Thoracic aorta (tissue), 2 donors: ENCODE measurements around the gene ADCY7. TPM values are rescaled to one million over a fixed set of nuclear protein-coding genes. Genes with fewer than 3 reads are reported as not detected.

ENCODE experiments used
- ATAC-seq: fragments of 150-250 bp; one replicate; pipeline ENCODE4 v1.8.0; 2017; ENCODE audit warnings: low read depth; ENCODE audit not compliant: insufficient number of reproducible peaks, low FRiP score
- DNase-seq: peaks from one replicate; pipeline ENCODE4 v3.0.0-alpha.2; 2020; ENCODE audit warnings: low spot score
- H3K27ac ChIP-seq, 2 donors: fragments of 200-600 bp; sonication (generic); 1 replicate in 1 of 2; 2 replicates in 1 of 2; pipeline ENCODE4 v1.5.1; 2016; ENCODE audit warnings: mild to moderate bottlenecking in 2 of 2, moderate library complexity in 2 of 2
- H3K27me3 ChIP-seq: fragments of 200-600 bp; sonication (generic); replicated peaks from 2 replicates; pipeline ENCODE4 v1.6.0; 2016; ENCODE audit warnings: mild to moderate bottlenecking; ENCODE audit not compliant: insufficient read depth
- H3K36me3 ChIP-seq: fragments of 200-600 bp; sonication (generic); one replicate; pipeline ENCODE4 v1.5.1; 2016
- H3K4me1 ChIP-seq, 2 donors: fragments of 200-600 bp; sonication (generic); 1 replicate in 1 of 2; 2 replicates in 1 of 2; pipeline versions ENCODE4 v1.5.1 to v1.6.0; 2016; ENCODE audit warnings: low read depth in 2 of 2, mild to moderate bottlenecking in 1 of 2; ENCODE audit not compliant: control insufficient read depth in 1 of 2
- H3K4me3 ChIP-seq: fragments of 200-600 bp; sonication (generic); 2 replicates; pipeline ENCODE4 v1.5.1; 2016; ENCODE audit warnings: mild to moderate bottlenecking
- H3K9me3 ChIP-seq: fragments of 200-600 bp; sonication (generic); 2 replicates; pipeline ENCODE4 v1.5.1; 2016
- total RNA-seq, 2 donors: library from RNA; depleted of rRNA; stranded (reverse); fragments of >200 nt; gene quantifications; one replicate each; pipeline versions ENCODE4 v1.1.0 to v1.2.3, GENCODE V29; 2016
- TF ChIP-seq, protein P1 (sequence below): fragments of 200-600 bp; sonication (generic); IDR thresholded peaks from one replicate; pipeline ENCODE4 v1.5.1; 2019; ENCODE audit warnings: antibody characterized with exemption

ADCY7 gene
- total RNA-seq, 2 donors from 2014 or later: 35.9 to 39.8 TPM

DNA sequence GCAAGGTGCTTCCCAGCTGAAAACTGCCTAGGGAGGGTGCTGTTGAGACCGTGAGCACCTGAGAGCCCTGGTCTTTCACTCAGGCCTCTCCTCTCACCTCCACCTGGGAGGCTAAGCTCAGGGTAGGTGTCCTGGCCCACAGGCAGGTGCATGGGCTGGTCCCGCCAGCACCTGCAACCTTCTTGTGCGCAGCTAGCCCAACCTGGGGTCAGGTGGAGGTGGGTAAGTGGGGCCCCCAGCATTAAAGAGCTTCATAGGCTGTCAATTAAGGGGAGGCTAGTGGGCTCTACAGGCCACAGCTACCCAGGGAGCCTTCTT lies 8.7 kb downstream of the ADCY7 start:
- no peak for DNase-seq
- Histone ChIP-seq H3K4me3 (peak overlapping the region; percentile 55), H3K36me3 (no peaks in the 10 kb centered on the region), H3K4me1 (no peaks in the 10 kb centered on the region), H3K27me3 (no peaks in the 10 kb centered on the region), H3K9me3 (no peaks in the 10 kb centered on the region), H3K27ac (peak overlapping the region in 1 of 2 donors; percentile 34)
- ATAC-seq: no peak
- TF ChIP-seq, protein P1, sequence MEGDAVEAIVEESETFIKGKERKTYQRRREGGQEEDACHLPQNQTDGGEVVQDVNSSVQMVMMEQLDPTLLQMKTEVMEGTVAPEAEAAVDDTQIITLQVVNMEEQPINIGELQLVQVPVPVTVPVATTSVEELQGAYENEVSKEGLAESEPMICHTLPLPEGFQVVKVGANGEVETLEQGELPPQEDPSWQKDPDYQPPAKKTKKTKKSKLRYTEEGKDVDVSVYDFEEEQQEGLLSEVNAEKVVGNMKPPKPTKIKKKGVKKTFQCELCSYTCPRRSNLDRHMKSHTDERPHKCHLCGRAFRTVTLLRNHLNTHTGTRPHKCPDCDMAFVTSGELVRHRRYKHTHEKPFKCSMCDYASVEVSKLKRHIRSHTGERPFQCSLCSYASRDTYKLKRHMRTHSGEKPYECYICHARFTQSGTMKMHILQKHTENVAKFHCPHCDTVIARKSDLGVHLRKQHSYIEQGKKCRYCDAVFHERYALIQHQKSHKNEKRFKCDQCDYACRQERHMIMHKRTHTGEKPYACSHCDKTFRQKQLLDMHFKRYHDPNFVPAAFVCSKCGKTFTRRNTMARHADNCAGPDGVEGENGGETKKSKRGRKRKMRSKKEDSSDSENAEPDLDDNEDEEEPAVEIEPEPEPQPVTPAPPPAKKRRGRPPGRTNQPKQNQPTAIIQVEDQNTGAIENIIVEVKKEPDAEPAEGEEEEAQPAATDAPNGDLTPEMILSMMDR: no peak

DNA sequence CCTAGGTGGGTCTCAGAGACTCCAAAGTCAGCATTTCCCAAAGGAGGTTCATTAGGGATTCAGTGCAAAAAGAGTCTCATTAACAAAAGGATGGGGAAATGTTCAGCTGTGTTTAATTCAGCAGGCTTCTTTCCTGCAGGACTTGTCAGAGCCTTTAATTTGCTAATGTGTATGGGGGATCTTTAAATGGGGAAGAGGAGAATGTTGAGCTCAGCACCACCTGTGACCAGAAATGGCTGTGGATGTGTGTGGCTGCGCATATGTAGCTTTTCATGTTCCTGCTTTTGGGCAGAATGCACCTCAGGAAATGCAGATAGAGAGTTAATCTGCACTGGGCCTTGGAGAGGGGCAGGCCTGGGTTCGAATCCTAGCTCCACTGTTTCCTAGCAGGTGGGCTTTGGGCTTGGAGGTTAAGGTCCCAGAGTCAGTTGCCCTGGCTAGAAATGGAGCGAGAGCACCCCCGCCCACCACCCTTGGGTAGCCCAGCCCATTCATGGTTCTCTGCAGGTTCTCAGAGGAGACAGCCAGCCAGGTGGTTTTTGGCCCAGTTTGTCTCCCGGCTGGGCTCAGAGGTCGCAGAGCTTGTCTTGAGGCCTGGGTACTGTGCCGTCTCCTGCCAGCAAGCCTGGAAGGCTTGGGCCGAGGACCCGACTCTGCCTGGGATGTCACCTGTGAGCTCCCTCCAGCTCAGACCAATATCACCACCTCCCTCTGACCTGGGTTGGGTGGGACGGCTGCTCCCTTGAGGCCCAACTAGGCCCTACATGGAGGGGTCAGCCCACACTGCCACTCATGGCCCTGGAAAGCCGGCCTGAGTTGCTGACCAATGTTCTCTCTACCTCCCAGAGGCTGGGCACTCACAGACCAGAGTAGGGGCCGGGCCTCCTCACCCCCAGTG lies 9.3 kb downstream of the ADCY7 start:
- DNase-seq: no peak
- H3K4me3 ChIP-seq: peak overlapping the region; percentile 55

DNA sequence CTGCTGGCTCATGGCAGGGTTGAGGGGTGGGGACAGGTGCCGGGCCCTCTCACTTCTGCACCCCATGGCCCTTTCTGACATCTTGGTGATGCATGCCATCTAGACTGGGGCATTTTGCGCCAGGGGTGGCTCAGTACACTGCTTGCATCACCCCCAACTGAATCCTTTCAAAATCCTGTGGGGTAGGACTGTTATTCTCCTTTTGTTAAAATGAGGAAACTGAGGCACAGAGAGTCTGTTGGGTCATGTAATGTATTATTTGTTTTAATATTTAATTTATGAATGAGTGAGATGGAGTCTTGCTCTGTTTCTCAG lies 9.9 kb downstream of the ADCY7 start:
- Histone ChIP-seq H3K4me3 (no peak overlapping the region), H3K9me3 (no peaks in the 10 kb centered on the region), H3K4me1 (peaks cover 0 to under 1% of the 10 kb centered on the region in 2 donors), H3K27me3 (no peaks in the 10 kb centered on the region), H3K36me3 (no peaks in the 10 kb centered on the region), H3K27ac (no peak overlapping the region)
- DNase-seq (no peak), ATAC-seq (no peak)
- TF ChIP-seq, protein P1: no peak

More for the DNA sequence above, 9.3 kb downstream of the ADCY7 start:
- no peak for ATAC-seq
- Histone ChIP-seq H3K36me3 (no peaks in the 10 kb centered on the region), H3K4me1 (no peaks in the 10 kb centered on the region), H3K27me3 (no peaks in the 10 kb centered on the region), H3K9me3 (no peaks in the 10 kb centered on the region), H3K27ac (no peak overlapping the region)
- TF ChIP-seq, protein P1: no peak

DNA sequence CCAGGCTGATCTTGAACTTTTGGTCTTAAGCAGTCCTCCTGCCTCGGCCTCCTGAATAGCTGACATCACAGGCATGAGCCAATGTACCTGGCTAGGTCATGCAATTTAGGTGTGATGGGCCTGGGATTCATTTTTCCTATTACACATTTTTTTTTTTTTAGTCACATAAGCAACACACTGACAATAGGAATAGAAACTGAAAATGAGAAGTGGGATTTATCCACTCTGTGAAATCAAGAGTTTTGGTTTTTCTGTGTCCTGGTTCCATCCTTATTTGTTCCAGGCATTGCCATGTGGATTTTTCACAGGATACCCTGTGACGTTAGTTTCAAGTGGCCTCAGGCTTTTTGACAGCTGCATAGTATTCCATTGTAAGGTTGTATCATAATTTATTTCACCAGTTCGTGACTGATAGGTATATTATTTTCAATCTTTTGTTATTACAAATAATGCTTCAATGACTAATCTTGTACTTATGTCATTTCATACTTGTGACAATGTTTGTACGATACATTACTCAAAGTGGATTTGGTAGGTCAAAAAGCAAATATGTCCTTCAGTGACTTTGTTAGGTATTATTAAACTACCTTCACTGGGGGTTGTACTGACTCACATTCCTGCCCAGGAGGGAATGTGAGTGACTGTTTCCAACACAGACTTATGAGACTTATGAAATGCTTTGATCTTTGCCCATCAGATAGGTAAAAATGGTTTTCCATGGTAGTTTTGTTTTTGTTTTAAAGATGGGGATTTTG lies 10.6 kb downstream of the ADCY7 start:
- Histone ChIP-seq H3K9me3 (no peaks in the 10 kb centered on the region), H3K36me3 (no peaks in the 10 kb centered on the region), H3K4me1 (peaks cover 5 to 7% of the 10 kb centered on the region in 2 donors), H3K4me3 (no peak overlapping the region), H3K27me3 (no peaks in the 10 kb centered on the region), H3K27ac (no peak overlapping the region)
- no peak for DNase-seq
- ATAC-seq: no peak
- TF ChIP-seq, protein P1: no peak

DNA sequence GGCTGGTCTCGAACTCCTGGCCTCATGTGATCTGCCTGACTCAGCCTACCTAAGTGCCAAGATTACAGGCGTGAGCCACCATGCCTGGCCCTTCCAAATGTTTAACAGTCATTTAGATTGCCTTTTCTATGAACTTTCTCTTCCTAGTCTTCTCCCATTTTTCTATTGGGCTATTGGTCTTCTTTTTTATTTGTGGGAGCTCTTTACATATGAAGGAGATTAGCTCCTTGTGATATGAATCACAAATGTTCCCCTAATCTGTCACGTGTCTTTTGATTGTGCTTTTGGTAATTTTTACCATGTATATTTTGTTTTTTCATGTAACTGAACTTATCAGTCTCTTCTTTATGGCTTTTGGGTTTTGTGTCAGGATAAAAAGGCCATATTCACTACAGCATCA lies 11.9 kb downstream of the ADCY7 start:
- no peak overlapping the region for H3K27ac ChIP-seq
- H3K9me3 ChIP-seq: no peaks in the 10 kb centered on the region
- DNase-seq (no peak), ATAC-seq (no peak)
- peaks cover 12 to 14% of the 10 kb centered on the region in 2 donors for H3K4me1 ChIP-seq
- TF ChIP-seq, protein P1: no peak
- no peaks in the 10 kb centered on the region for H3K36me3 ChIP-seq
- H3K4me3 ChIP-seq: no peak overlapping the region
- H3K27me3 ChIP-seq: no peaks in the 10 kb centered on the region
